Myometrial cell (primary cell): ENCODE data around the gene SRPK3. TPM values are rescaled to one million over a fixed set of nuclear protein-coding genes. Genes with fewer than 3 reads are reported as not detected.

Source experiments
- total RNA-seq: library from RNA; depleted of rRNA; stranded (reverse); fragments of >200 nt; gene quantifications from 2 replicates; pipeline ENCODE4 v1.2.3, GENCODE V29; 2015

SRPK3 gene, protein sequence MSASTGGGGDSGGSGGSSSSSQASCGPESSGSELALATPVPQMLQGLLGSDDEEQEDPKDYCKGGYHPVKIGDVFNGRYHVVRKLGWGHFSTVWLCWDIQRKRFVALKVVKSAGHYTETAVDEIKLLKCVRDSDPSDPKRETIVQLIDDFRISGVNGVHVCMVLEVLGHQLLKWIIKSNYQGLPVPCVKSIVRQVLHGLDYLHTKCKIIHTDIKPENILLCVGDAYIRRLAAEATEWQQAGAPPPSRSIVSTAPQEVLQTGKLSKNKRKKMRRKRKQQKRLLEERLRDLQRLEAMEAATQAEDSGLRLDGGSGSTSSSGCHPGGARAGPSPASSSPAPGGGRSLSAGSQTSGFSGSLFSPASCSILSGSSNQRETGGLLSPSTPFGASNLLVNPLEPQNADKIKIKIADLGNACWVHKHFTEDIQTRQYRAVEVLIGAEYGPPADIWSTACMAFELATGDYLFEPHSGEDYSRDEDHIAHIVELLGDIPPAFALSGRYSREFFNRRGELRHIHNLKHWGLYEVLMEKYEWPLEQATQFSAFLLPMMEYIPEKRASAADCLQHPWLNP
- 0.35 TPM in 1 of 2 replicates, not detected in the other for total RNA-seq

DNA sequence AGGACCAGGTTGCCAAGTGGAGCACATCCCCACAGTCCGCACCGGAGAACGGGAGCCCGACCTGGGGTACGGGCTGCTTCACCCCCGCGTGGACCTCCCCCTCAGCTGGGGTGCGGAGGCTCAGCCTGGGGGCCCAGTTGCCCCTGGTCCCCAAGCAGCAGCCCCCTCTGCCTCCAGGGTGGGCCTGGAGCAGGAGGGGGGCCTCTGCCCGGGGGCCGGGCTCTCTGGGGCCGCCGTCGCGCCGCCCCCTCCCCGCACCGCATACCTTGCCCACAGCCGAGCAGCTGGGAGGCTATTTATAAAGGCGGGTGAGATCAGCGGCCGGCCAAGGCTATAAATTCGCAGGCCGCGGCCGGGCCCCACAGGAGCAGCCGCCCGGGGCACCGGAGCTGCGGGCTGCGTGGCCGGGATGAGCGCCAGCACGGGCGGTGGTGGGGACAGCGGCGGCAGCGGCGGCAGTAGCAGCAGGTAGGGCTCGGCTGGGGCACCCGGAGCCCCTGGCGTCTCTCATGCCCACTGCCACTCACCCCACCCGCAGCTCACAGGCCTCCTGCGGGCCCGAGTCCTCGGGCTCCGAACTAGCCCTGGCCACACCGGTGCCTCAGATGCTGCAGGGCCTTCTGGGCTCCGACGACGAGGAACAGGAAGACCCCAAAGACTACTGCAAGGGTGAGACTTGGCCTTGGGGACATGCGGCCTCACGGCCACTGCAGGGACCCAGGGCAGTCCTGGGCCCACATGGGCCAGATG lies at the start of gene SRPK3:
TSS of gene SRPK3 (plus strand) at position 364 of the 750 bp plus-strand sequence. CDS start at position 410, 46 bp downstream.

DNA sequence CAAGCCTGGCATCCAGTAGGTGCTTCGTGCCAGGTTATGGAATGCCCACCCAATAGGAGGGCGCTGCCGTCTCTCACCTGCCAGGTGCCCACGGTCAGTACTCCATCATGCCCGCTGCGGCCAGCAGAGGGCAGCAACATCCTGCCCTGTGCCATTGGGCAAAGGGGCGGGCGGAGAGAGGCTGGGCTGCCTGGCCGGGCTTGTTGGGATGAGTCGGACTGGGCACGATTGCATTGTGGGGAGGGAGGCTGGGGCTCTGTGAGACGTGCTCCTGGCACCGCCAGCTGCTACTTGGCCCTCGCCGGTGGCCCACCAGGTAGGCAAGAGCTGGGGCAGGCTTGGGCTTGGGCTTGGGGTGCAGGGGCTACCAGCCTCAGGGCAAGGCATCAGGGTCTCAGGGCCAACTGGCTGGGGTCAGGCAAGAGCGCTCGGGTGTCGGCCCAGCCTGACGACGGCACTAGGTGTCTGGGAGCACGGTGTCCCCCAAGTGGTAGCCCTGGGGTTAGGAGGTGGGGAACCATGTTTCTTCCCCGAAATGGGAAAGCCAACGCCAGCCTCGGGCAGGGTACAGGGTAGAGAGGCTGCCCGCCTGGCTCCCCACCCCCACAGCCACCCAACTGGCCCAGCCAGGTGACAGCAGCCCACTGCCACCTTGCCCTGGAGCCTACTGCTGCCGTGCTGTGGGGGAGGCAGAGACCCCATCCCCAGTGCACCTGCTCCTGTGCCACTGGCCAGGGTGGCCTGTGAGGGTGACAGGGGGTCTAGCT lies 16.7 kb upstream of the SRPK3 start, which contains the start of gene PLXNB3:
TSS of gene PLXNB3 (plus strand) at position 261 of the 767 bp plus-strand sequence. CDS start 1,287 bp downstream, outside the sequence.

DNA sequence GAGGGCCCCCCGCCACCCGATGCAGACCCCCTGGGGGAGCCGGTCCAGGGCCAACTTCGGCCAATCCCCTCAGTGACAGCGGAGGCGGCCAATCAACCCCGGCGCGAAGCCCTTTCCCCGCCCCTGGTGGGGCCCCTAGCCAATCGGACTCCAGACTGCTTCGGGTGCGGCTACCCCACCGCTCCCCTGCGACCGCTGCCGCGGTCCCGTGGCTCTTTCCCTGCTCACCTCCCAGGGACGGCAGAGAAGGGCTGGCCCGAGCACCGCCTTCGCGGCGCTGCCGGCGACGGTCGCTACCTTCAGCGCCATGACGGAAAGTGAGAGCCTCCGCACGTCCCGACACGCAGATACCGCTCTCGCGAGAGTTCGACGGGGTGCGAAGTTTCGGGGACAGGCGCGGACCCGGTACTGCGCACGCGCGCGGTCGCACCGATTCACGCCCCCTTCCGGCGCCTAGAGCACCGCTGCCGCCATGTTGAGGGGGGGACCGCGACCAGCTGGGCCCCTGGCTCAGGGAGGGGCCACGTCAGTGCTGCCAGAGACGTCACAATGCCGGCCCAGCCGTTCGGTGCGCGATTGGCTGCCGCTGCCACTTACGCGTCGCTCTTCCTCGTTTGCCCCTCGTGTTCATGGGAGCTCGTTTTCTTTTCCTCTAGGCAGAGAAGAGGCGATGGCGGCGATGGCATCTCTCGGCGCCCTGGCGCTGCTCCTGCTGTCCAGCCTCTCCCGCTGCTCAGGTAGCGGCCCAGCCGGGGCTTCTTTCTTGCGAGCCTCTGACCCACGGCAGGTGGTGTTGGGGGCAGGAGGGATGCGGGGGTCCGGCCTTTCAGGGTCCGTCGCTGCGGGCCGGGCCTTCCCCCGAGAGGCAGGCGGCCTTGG lies 13.4 kb downstream of the SRPK3 start, which contains the start of the genes IDH3G and SSR4:
TSS of gene IDH3G (minus strand) at position 358 of the 879 bp plus-strand sequence. CDS start at position 309, 49 bp downstream.
TSS of gene SSR4 (plus strand) at position 651 of the 879 bp plus-strand sequence. CDS start at position 671, 20 bp downstream.

DNA sequence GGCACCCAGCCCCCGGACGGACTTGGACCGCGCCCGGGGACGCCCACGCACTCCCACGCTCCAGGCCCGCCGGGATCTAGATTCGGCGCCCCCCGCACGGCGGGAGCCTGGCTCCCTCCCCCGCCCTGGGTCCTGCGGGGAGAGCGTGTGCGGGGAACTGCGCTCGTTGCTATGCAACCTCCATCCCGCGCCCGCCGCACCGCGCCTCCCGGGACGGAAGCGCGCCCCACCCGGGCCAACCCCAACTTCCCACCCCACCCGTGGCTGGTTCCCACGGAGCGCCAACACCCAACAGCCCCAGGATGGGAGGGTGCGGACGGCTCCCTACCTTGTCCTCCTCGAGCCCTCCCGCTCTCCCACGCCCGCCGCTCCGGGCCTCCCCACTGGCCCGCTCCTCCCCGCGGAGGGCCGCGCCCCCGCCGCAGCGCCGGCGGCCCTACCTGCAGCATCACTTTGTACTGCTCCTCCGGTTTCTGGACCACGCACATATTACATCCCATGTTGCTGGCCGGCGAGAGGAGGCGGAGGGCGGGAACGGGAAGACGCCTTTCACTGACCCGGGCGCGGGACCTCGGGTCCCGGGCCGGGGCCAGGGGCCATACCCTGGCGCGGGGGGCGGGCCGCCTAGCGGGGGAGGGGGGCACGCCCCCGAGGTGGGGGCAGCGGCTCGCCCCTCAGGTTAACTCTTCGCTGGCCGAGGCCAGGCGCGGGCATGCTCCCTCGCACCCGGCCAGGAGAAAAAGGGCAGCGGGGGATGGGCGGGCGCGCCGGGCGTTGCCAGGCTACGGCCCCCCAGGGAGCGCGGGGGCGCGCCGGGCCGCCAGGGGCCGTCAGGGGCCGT lies 49.2 kb downstream of the SRPK3 start, which contains the start of gene PDZD4:
TSS of gene PDZD4 (minus strand) at position 746 of the 841 bp plus-strand sequence. CDS start at position 500, 246 bp downstream.

Other genes starting within 250 kb of the SRPK3 start
- 39.2 and 46.8 TPM in 2 replicates for gene CCNQ, start 181.9 kb upstream of the SRPK3 start, total RNA-seq
- gene DUSP9, start 133.8 kb upstream of the SRPK3 start, total RNA-seq = 0.29 and 0.35 TPM in 2 replicates
- gene PNCK, start 107.2 kb upstream of the SRPK3 start, total RNA-seq = not detected in 2 replicates
- 6.9 and 7.4 TPM in 2 replicates for gene SLC6A8, start 93.1 kb upstream of the SRPK3 start, total RNA-seq
- 144 and 177 TPM in 2 replicates for gene BCAP31, start 56.7 kb upstream of the SRPK3 start, total RNA-seq
- gene ABCD1, start 56.2 kb upstream of the SRPK3 start, total RNA-seq = 12.9 and 17.0 TPM in 2 replicates
- 2.3 and 2.6 TPM in 2 replicates for gene PLXNB3, start 16.8 kb upstream of the SRPK3 start, total RNA-seq
- gene IDH3G, start 13.3 kb downstream of the SRPK3 start, total RNA-seq = 87.9 and 122 TPM in 2 replicates
- 261 and 266 TPM in 2 replicates for gene SSR4, start 13.6 kb downstream of the SRPK3 start, total RNA-seq
- 0.58 TPM in 1 of 2 replicates, not detected in the other for gene PDZD4, start 49.5 kb downstream of the SRPK3 start, total RNA-seq
- 13.1 and 19.0 TPM in 2 replicates for gene L1CAM, start 105.1 kb downstream of the SRPK3 start, total RNA-seq
- gene AVPR2, start 123.6 kb downstream of the SRPK3 start, total RNA-seq = not detected in 2 replicates
- gene ARHGAP4, start 145.2 kb downstream of the SRPK3 start, total RNA-seq = 1.7 and 10.6 TPM in 2 replicates
- gene NAA10, start 154.0 kb downstream of the SRPK3 start, total RNA-seq = 148 and 181 TPM in 2 replicates
- 0.53 and 2.3 TPM in 2 replicates for gene RENBP, start 163.6 kb downstream of the SRPK3 start, total RNA-seq
- 30.3 and 30.7 TPM in 2 replicates for gene HCFC1, start 190.8 kb downstream of the SRPK3 start, total RNA-seq
- 11.5 and 20.2 TPM in 2 replicates for gene TMEM187, start 191.7 kb downstream of the SRPK3 start, total RNA-seq
- 80.8 and 96.9 TPM in 2 replicates for gene IRAK1, start 238.9 kb downstream of the SRPK3 start, total RNA-seq